Liver (tissue), 9 donors: Measurements from ENCODE around the gene CSNK1G2. TPM values are rescaled to one million over a fixed set of nuclear protein-coding genes. Genes with fewer than 3 reads are reported as not detected.

Experiments used
- DNase-seq: peaks from one replicate; pipeline ENCODE4 v3.0.0-alpha.2; 2017; ENCODE audit warnings: low spot score
- H3K27ac ChIP-seq, 2 donors: one replicate each; pipeline ENCODE4 v1.7.0; 2013; ENCODE audit warnings: inconsistent platforms in 2 of 2, low read length in 2 of 2, control low read depth in 1 of 2, low read depth in 1 of 2, mild to moderate bottlenecking in 1 of 2
- H3K27me3 ChIP-seq, 4 donors: one replicate each; pipeline versions ENCODE4 v1.6.1 to v1.7.0; 2013; ENCODE audit warnings: low read length in 3 of 4, inconsistent platforms in 1 of 4, mild to moderate bottlenecking in 1 of 4, moderate library complexity in 1 of 4; ENCODE audit not compliant: control insufficient read depth in 4 of 4, insufficient read depth in 4 of 4
- H3K36me3 ChIP-seq, 4 donors: one replicate each; pipeline versions ENCODE4 v1.6.1 to v1.7.0; 2013; ENCODE audit warnings: low read length in 3 of 4, mild to moderate bottlenecking in 3 of 4, low read depth in 1 of 4, moderate library complexity in 1 of 4; ENCODE audit not compliant: control insufficient read depth in 4 of 4, insufficient read depth in 3 of 4
- H3K4me1 ChIP-seq, 4 donors: one replicate each; pipeline versions ENCODE4 v1.6.1 to v1.7.0; 2013; ENCODE audit warnings: low read length in 3 of 4, mild to moderate bottlenecking in 3 of 4, moderate library complexity in 1 of 4; ENCODE audit not compliant: control insufficient read depth in 4 of 4, insufficient read depth in 4 of 4
- H3K4me3 ChIP-seq, 3 donors: one replicate each; pipeline versions ENCODE4 v1.6.1 to v1.7.0; 2013; ENCODE audit warnings: low read length in 3 of 3, control low read depth in 1 of 3, low read depth in 1 of 3, mild to moderate bottlenecking in 1 of 3
- H3K9ac ChIP-seq, 2 donors: one replicate each; pipeline ENCODE4 v1.7.0; 2013; ENCODE audit warnings: low read length in 2 of 2, mild to moderate bottlenecking in 2 of 2, moderate library complexity in 2 of 2, control low read depth in 1 of 2, low read depth in 1 of 2
- H3K9me3 ChIP-seq, 4 donors: one replicate each; pipeline versions ENCODE4 v1.6.1 to v1.7.0; 2013; ENCODE audit warnings: low read length in 3 of 4; ENCODE audit not compliant: control insufficient read depth in 4 of 4
- EGR1 ChIP-seq, 2 donors: IDR thresholded peaks; 2 replicates each; pipeline ENCODE4 v1.6.1; 2016 to 2018; ENCODE audit warnings: antibody characterized with exemption in 2 of 2, low read depth in 2 of 2
- FOXA1 ChIP-seq: IDR thresholded peaks from 2 replicates; pipeline ENCODE4 v1.6.1; 2016; ENCODE audit warnings: antibody characterized with exemption
- FOXA2 ChIP-seq: IDR thresholded peaks from 2 replicates; pipeline ENCODE4 v1.6.1; 2016; ENCODE audit warnings: antibody characterized with exemption
- GABPA ChIP-seq, 2 donors: IDR thresholded peaks in 1 of 2; conservative IDR thresholded peaks in 1 of 2; 2 replicates each; pipeline ENCODE4 v1.6.1; 2016; ENCODE audit warnings: antibody characterized with exemption in 2 of 2, mild to moderate bottlenecking in 1 of 2, moderate library complexity in 1 of 2
- HNF4A ChIP-seq, 2 donors: conservative IDR thresholded peaks; 2 replicates each; pipeline ENCODE4 v1.6.1; 2016; ENCODE audit warnings: antibody characterized with exemption in 2 of 2, mild to moderate bottlenecking in 2 of 2
- HNF4G ChIP-seq: IDR thresholded peaks from 2 replicates; pipeline ENCODE4 v1.6.1; 2016; ENCODE audit warnings: antibody characterized with exemption
- JUND ChIP-seq, 2 donors: IDR thresholded peaks; 2 replicates each; pipeline ENCODE4 v1.6.1; 2016; ENCODE audit warnings: antibody characterized with exemption in 2 of 2
- NR2F2 ChIP-seq: IDR thresholded peaks from 2 replicates; pipeline ENCODE4 v1.6.1; 2016; ENCODE audit warnings: antibody characterized with exemption
- RAD21 ChIP-seq, 2 donors: IDR thresholded peaks; 2 replicates each; pipeline ENCODE4 v1.6.1; 2016; ENCODE audit warnings: antibody characterized with exemption in 2 of 2, mild to moderate bottlenecking in 2 of 2
- RXRA ChIP-seq, 2 donors: IDR thresholded peaks; 2 replicates each; pipeline ENCODE4 v1.6.1; 2017 to 2018; ENCODE audit warnings: antibody characterized with exemption in 2 of 2, mild to moderate bottlenecking in 1 of 2
- SP1 ChIP-seq: IDR thresholded peaks from 2 replicates; pipeline ENCODE4 v1.6.1; 2018; ENCODE audit warnings: antibody characterized with exemption, mild to moderate bottlenecking
- TAF1 ChIP-seq: conservative IDR thresholded peaks from 2 replicates; pipeline ENCODE4 v1.6.1; 2016; ENCODE audit warnings: antibody characterized with exemption, mild to moderate bottlenecking
- YY1 ChIP-seq: IDR thresholded peaks from 2 replicates; pipeline ENCODE4 v1.6.1; 2016; ENCODE audit warnings: antibody characterized with exemption, mild to moderate bottlenecking
- whole genome bisulfite sequencing: extraction: QIAGEN DNeasy Blood & Tissue Kit; methylation state at CpG from one replicate; pipeline ENCODE4 v1.1.7; 2013; 5-methylcytosine and 5-hydroxymethylcytosine counted together
- polyA plus RNA-seq, 2 donors: library from polyadenylated mRNA; stranded (reverse) in 1 of 2; unstranded in 1 of 2; fragments of 200-250 nt in 1 of 2; fragments of >200 nt in 1 of 2; fragmentation: Nextera tagmentation in 1 of 2; extraction: Ambion mirVana in 1 of 2; gene quantifications; one replicate each; pipeline versions ENCODE4 v1.2.1 to v1.2.3, GENCODE V29; 2013 to 2015
- total RNA-seq, 2 donors: library from RNA; depleted of rRNA; stranded (reverse); fragments of >200 nt; gene quantifications; one replicate each; pipeline ENCODE4 v1.2.3, GENCODE V29; 2014
- TF ChIP-seq, protein P1 (sequence below): IDR thresholded peaks from 2 replicates; pipeline ENCODE4 v1.6.1; 2016; ENCODE audit warnings: antibody characterized with exemption, mild to moderate bottlenecking
- TF ChIP-seq, protein P2 (sequence below): fragments of 150-350 bp; IDR thresholded peaks from 2 replicates; pipeline ENCODE4 v1.5.1; 2017; ENCODE audit warnings: improper control_type of control experiment, low read depth, low read length; ENCODE audit not compliant: missing input control
- TF ChIP-seq, protein P3 (sequence below): IDR thresholded peaks from 2 replicates; pipeline ENCODE4 v1.6.1; 2016; ENCODE audit warnings: antibody characterized with exemption
- TF ChIP-seq, protein P4 (sequence below): IDR thresholded peaks from 2 replicates; pipeline ENCODE4 v1.6.1; 2016; ENCODE audit warnings: antibody characterized with exemption
- TF ChIP-seq, protein P5 (sequence below): IDR thresholded peaks from 2 replicates; pipeline ENCODE4 v1.6.1; 2016; ENCODE audit warnings: antibody characterized with exemption
- donor health status: healthy.
- donor health status: healthy.
- donor health status: healthy.
- donor health status: healthy.
- donor health status: healthy.

CSNK1G2 gene
- total and polyA plus RNA-seq, 4 donors, result 3.5 to 30.6 (median 23.9) TPM

DNA sequence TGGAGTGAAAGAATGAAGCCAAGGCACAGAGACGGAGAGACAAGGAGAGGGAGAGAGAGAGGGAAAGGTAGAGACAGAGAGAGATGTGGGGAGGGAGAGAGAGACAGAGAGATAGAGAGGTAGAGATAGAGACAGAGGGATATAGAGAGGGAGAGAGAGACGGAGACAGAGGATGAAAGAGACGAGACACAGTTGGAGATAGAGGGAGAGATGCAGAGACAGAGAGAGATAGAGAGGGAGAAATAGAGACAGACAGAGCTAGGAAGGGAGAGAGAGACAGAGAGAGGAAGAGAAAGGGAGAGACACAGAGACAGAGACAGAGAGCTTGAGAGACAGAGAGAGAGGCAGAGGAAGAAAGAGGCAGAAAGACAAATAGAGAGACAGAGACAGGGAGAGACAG lies 4.5 kb upstream of the CSNK1G2 start (continued):
- TF ChIP-seq YY1, result no peak

DNA sequence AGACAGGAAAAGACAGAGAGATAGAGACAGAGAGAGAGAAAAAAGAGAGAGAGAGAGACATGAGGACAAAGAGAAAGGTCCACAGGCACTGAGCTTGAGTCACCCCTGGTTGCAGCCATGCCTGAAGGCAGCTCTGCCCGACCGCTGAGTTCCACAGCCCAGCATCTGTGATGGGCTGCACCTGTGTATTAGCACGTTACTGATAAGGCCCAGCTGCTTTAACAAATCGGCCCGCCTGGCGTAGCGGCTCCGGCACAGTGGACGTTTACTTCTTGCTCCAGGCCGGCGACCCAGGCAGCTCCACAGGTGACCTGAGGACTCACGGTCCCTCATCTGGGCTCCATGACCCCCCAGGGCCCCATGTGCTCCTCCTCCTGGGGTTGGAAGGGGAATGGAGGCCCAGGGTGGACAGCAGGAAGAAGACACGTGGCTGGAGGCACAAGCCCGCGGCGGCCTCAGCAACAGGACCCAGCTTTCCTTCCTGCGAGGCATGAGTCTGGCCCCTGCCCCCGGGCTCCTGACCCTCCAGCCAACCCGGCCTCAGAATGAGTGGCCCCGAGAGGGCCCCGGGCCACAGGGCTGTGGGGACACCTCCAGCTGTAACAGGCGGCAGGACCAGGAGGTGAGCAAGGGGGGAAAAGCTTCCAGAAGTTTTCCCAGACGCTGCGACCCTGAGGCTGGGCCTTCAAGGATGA lies 3.9 kb upstream of the CSNK1G2 start:
- H3K27ac ChIP-seq, result no peak overlapping the region
- no peaks in the 10 kb centered on the region for H3K36me3 ChIP-seq
- 90% methylated on average over 24 of the region's 24 CpGs for WGBS
- H3K9ac ChIP-seq, result no peak overlapping the region
- H3K9me3 ChIP-seq, result no peaks in the 10 kb centered on the region
- TF ChIP-seq, protein P1, sequence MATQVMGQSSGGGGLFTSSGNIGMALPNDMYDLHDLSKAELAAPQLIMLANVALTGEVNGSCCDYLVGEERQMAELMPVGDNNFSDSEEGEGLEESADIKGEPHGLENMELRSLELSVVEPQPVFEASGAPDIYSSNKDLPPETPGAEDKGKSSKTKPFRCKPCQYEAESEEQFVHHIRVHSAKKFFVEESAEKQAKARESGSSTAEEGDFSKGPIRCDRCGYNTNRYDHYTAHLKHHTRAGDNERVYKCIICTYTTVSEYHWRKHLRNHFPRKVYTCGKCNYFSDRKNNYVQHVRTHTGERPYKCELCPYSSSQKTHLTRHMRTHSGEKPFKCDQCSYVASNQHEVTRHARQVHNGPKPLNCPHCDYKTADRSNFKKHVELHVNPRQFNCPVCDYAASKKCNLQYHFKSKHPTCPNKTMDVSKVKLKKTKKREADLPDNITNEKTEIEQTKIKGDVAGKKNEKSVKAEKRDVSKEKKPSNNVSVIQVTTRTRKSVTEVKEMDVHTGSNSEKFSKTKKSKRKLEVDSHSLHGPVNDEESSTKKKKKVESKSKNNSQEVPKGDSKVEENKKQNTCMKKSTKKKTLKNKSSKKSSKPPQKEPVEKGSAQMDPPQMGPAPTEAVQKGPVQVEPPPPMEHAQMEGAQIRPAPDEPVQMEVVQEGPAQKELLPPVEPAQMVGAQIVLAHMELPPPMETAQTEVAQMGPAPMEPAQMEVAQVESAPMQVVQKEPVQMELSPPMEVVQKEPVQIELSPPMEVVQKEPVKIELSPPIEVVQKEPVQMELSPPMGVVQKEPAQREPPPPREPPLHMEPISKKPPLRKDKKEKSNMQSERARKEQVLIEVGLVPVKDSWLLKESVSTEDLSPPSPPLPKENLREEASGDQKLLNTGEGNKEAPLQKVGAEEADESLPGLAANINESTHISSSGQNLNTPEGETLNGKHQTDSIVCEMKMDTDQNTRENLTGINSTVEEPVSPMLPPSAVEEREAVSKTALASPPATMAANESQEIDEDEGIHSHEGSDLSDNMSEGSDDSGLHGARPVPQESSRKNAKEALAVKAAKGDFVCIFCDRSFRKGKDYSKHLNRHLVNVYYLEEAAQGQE, result no peak
- TF ChIP-seq HNF4A (conservative IDR thresholded peaks at IDR 0.05) (no peak), FOXA1 (no peak), NR2F2 (no peak)
- no peak for DNase-seq
- no peaks in the 10 kb centered on the region for H3K27me3 ChIP-seq
- H3K4me3 ChIP-seq, result no peak overlapping the region
- H3K4me1 ChIP-seq, result peaks cover 0 to 9% (median 3%) of the 10 kb centered on the region in 4 donors

DNA sequence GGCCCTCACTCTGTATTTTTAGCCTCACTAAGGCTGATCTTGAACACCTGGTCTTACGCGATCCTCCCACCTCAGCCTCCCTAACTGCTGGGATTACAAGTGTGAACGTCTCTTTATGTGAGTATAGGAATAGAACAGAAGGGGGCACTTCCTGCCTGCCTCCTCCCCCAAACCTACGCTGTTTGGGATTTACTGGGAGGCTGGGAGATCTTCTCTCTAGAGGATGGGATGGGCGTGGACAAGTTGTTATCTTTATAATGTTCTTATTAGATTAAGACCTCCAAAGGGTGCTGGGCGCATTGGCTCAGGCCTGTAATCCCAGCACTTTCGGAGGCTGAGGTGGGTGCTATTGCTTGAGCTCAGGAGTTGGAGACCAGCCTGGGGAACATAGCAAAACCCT lies 2.9 kb upstream of the CSNK1G2 start:
- DNase-seq, result no peak
- TF ChIP-seq YY1, result no peak
- TF ChIP-seq, protein P2, sequence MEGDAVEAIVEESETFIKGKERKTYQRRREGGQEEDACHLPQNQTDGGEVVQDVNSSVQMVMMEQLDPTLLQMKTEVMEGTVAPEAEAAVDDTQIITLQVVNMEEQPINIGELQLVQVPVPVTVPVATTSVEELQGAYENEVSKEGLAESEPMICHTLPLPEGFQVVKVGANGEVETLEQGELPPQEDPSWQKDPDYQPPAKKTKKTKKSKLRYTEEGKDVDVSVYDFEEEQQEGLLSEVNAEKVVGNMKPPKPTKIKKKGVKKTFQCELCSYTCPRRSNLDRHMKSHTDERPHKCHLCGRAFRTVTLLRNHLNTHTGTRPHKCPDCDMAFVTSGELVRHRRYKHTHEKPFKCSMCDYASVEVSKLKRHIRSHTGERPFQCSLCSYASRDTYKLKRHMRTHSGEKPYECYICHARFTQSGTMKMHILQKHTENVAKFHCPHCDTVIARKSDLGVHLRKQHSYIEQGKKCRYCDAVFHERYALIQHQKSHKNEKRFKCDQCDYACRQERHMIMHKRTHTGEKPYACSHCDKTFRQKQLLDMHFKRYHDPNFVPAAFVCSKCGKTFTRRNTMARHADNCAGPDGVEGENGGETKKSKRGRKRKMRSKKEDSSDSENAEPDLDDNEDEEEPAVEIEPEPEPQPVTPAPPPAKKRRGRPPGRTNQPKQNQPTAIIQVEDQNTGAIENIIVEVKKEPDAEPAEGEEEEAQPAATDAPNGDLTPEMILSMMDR, result no peak
- TF ChIP-seq, protein P3, sequence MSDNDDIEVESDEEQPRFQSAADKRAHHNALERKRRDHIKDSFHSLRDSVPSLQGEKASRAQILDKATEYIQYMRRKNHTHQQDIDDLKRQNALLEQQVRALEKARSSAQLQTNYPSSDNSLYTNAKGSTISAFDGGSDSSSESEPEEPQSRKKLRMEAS, result no peak
- TF ChIP-seq HNF4A (conservative IDR thresholded peaks at IDR 0.05), result no peak
- TF ChIP-seq RAD21 (IDR thresholded peaks at IDR 0.05), result no peak
- TF ChIP-seq EGR1 (IDR thresholded peaks at IDR 0.05; ENCODE audit: low read depth in 2 of 2), result no peak
- TF ChIP-seq, protein P1, result no peak
- no peak for TF ChIP-seq FOXA1
- TF ChIP-seq JUND (IDR thresholded peaks at IDR 0.05), result no peak
- TF ChIP-seq, protein P4, sequence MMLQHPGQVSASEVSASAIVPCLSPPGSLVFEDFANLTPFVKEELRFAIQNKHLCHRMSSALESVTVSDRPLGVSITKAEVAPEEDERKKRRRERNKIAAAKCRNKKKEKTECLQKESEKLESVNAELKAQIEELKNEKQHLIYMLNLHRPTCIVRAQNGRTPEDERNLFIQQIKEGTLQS, result no peak
- no peak for TF ChIP-seq HNF4G
- no peak for TF ChIP-seq SP1
- no peak for TF ChIP-seq RXRA (IDR thresholded peaks at IDR 0.05)
- TF ChIP-seq TAF1, result no peak
- no peak for TF ChIP-seq FOXA2
- TF ChIP-seq, protein P5, sequence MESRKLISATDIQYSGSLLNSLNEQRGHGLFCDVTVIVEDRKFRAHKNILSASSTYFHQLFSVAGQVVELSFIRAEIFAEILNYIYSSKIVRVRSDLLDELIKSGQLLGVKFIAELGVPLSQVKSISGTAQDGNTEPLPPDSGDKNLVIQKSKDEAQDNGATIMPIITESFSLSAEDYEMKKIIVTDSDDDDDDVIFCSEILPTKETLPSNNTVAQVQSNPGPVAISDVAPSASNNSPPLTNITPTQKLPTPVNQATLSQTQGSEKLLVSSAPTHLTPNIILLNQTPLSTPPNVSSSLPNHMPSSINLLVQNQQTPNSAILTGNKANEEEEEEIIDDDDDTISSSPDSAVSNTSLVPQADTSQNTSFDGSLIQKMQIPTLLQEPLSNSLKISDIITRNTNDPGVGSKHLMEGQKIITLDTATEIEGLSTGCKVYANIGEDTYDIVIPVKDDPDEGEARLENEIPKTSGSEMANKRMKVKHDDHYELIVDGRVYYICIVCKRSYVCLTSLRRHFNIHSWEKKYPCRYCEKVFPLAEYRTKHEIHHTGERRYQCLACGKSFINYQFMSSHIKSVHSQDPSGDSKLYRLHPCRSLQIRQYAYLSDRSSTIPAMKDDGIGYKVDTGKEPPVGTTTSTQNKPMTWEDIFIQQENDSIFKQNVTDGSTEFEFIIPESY, result no peak
- TF ChIP-seq GABPA (IDR thresholded peaks at IDR 0.05 in 1 of 2, conservative IDR thresholded peaks at IDR 0.05 in 1 of 2), result no peak
- Histone ChIP-seq H3K27ac (no peak overlapping the region), H3K27me3 (no peaks in the 10 kb centered on the region), H3K4me3 (no peak overlapping the region), H3K9ac (no peak overlapping the region), H3K9me3 (no peaks in the 10 kb centered on the region), H3K36me3 (no peaks in the 10 kb centered on the region), H3K4me1 (peaks cover 5 to 18% (median 9%) of the 10 kb centered on the region in 4 donors)
- WGBS, result 87% methylated on average over 7 of the region's 7 CpGs
